IMR-90 (cell line): ENCODE results near the gene CENPN. TPM values are rescaled to one million over a fixed set of nuclear protein-coding genes. Genes with fewer than 3 reads are reported as not detected.

Experiments
- ATAC-seq: fragments of 200-7000 bp; cut with Tn5 transposase; 2 replicates; pipeline ENCODE4 v1.9.1; 2020; ENCODE audit warnings: low read depth, mild to moderate bottlenecking, moderate library complexity
- BruUV-seq: library from RNA; stranded (reverse); fragments of 400-500 nt; replicated peaks from 2 replicates; lab custom pipeline; 2021; lab: Mats Ljungman, UMichigan
- CTCF ChIA-PET: fragments of 300-600 bp; formaldehyde crosslinking; extraction: SDS; loops from one replicate; lab custom pipeline; 2021; ENCODE audit warnings: antibody characterized with exemption; lab: Yijun Ruan, JAX
- POLR2A ChIA-PET: fragments of 300-600 bp; sonication (Branson Sonifier 250); formaldehyde crosslinking; loops from one replicate; lab custom pipeline; 2022; ENCODE audit warnings: antibody characterized with exemption; ENCODE audit not compliant: unreplicated experiment; lab: Charles Lee
- DNase-seq: peaks from one replicate; pipeline ENCODE4 v3.0.0; 2013
- H2AFZ ChIP-seq: replicated peaks from 2 replicates; pipeline ENCODE3; 2013; ENCODE audit warnings: low read length, mild to moderate bottlenecking; ENCODE audit not compliant: poor library complexity
- H2AK5ac ChIP-seq: 2 replicates; pipeline ENCODE4 v1.6.1; 2013; ENCODE audit warnings: low read depth, low read length, inconsistent platforms
- H2AK9ac ChIP-seq: replicated peaks from 2 replicates; pipeline ENCODE3; 2013; ENCODE audit warnings: mild to moderate bottlenecking, low read depth, low read length, moderate library complexity; ENCODE audit not compliant: poor library complexity
- H2BK120ac ChIP-seq: 2 replicates; pipeline ENCODE4 v1.6.1; 2013; ENCODE audit warnings: low read depth, low read length, inconsistent platforms
- H2BK15ac ChIP-seq: 3 replicates; pipeline ENCODE4 v1.6.1; 2013; ENCODE audit warnings: low read depth, low read length, inconsistent platforms
- H2BK20ac ChIP-seq: 2 replicates; pipeline ENCODE4 v1.6.1; 2013; ENCODE audit warnings: low read depth, mild to moderate bottlenecking, inconsistent platforms, low read length, moderate library complexity
- H2BK5ac ChIP-seq: 2 replicates; pipeline ENCODE4 v1.6.1; 2013; ENCODE audit warnings: mild to moderate bottlenecking, low read depth, low read length, inconsistent platforms; ENCODE audit not compliant: poor library complexity, severe bottlenecking
- H3K14ac ChIP-seq: replicated peaks from 2 replicates; pipeline ENCODE4 v1.6.1; 2013; ENCODE audit warnings: low read depth, low read length, inconsistent platforms
- H3K18ac ChIP-seq: 2 replicates; pipeline ENCODE4 v1.6.1; 2013; ENCODE audit warnings: low read depth, low read length, control low read depth
- H3K23ac ChIP-seq: 2 replicates; pipeline ENCODE4 v1.6.1; 2013; ENCODE audit warnings: low read depth, low read length, inconsistent platforms
- H3K27ac ChIP-seq: 2 replicates; pipeline ENCODE4 v1.5.1; 2013; ENCODE audit warnings: mild to moderate bottlenecking, control low read depth, low read length; ENCODE audit not compliant: insufficient read depth
- H3K27me3 ChIP-seq: 2 replicates; pipeline ENCODE4 v1.6.1; 2013; ENCODE audit warnings: low read length; ENCODE audit not compliant: control insufficient read depth, insufficient read depth
- H3K36me3 ChIP-seq: 2 replicates; pipeline ENCODE4 v1.6.1; 2013; ENCODE audit warnings: low read length, mixed read lengths; ENCODE audit not compliant: control insufficient read depth, insufficient read depth
- H3K4ac ChIP-seq: 2 replicates; pipeline ENCODE4 v1.6.1; 2013; ENCODE audit warnings: low read depth, low read length, inconsistent platforms
- H3K4me1 ChIP-seq: 2 replicates; pipeline ENCODE4 v1.6.1; 2013; ENCODE audit warnings: low read length, mixed read lengths; ENCODE audit not compliant: control insufficient read depth, insufficient read depth
- H3K4me2 ChIP-seq: 2 replicates; pipeline ENCODE4 v1.6.1; 2013; ENCODE audit warnings: low read depth, mild to moderate bottlenecking, control low read depth, low read length, moderate library complexity
- H3K4me3 ChIP-seq: 2 replicates; pipeline ENCODE4 v1.5.1; 2013; ENCODE audit warnings: low read depth, mild to moderate bottlenecking, control low read depth, low read length, moderate library complexity; ENCODE audit not compliant: insufficient read depth
- H3K56ac ChIP-seq: 2 replicates; pipeline ENCODE4 v1.6.1; 2013; ENCODE audit warnings: low read length, inconsistent platforms; ENCODE audit not compliant: insufficient read depth; ENCODE audit errors: extremely low read depth
- H3K79me1 ChIP-seq, 2 experiments: 2 replicates each; pipeline ENCODE4 v1.6.1; 2013; ENCODE audit warnings: low read length in 2 of 2, inconsistent platforms in 1 of 2, low read depth in 1 of 2
- H3K9ac ChIP-seq: 2 replicates; pipeline ENCODE4 v1.6.1; 2013; ENCODE audit warnings: low read depth, low read length, control low read depth
- H3K9me1 ChIP-seq: 2 replicates; pipeline ENCODE4 v1.6.1; 2013; ENCODE audit warnings: low read length, inconsistent platforms; ENCODE audit not compliant: insufficient read depth
- H3K9me3 ChIP-seq: 2 replicates; pipeline ENCODE4 v1.6.1; 2013; ENCODE audit warnings: low read length; ENCODE audit not compliant: control insufficient read depth, insufficient read depth
- H4K20me1 ChIP-seq: 2 replicates; pipeline ENCODE4 v1.6.1; 2013; ENCODE audit warnings: low read length, inconsistent platforms; ENCODE audit not compliant: insufficient read depth
- H4K5ac ChIP-seq: 2 replicates; pipeline ENCODE4 v1.6.1; 2013; ENCODE audit warnings: mild to moderate bottlenecking, low read depth, low read length, control low read depth
- H4K8ac ChIP-seq, 2 experiments: 2 replicates each; pipeline ENCODE4 v1.6.1; 2013; ENCODE audit warnings: low read depth in 2 of 2, low read length in 2 of 2, control low read depth in 1 of 2, inconsistent platforms in 1 of 2
- H4K91ac ChIP-seq: 2 replicates; pipeline ENCODE4 v1.6.1; 2013; ENCODE audit warnings: low read depth, low read length, inconsistent platforms; ENCODE audit not compliant: insufficient read depth
- BHLHE40 ChIP-seq: fragments of 150-350 bp; IDR thresholded peaks from 2 replicates; pipeline ENCODE4 v1.6.1; 2016; ENCODE audit warnings: mild to moderate bottlenecking, low read depth, low read length
- CTCF ChIP-seq: conservative IDR thresholded peaks from 2 replicates; pipeline ENCODE4 v1.5.1; 2012; ENCODE audit warnings: mild to moderate bottlenecking, low read depth, low read length, improper control_type of control experiment
- ELK1 ChIP-seq: fragments of 150-350 bp; IDR thresholded peaks from 2 replicates; pipeline ENCODE4 v1.6.1; 2016; ENCODE audit warnings: low read depth, mild to moderate bottlenecking, low read length, moderate library complexity, borderline replicate concordance
- FOS ChIP-seq: fragments of 150-350 bp; IDR thresholded peaks from 2 replicates; pipeline ENCODE4 v1.6.1; 2016; ENCODE audit warnings: low read depth, low read length
- MAFK ChIP-seq: IDR thresholded peaks from 2 replicates; pipeline ENCODE4 v1.6.1; 2012; ENCODE audit warnings: low read depth, low read length, improper control_type of control experiment
- RCOR1 ChIP-seq: IDR thresholded peaks from 2 replicates; pipeline ENCODE4 v1.6.1; 2012; ENCODE audit warnings: mild to moderate bottlenecking, low read length, improper control_type of control experiment; ENCODE audit not compliant: insufficient replicate concordance
- RFX5 ChIP-seq: IDR thresholded peaks from 2 replicates; pipeline ENCODE4 v1.8.0; 2012; ENCODE audit warnings: low read depth, mild to moderate bottlenecking, low read length, moderate library complexity
- SMC3 ChIP-seq: fragments of 150-350 bp; IDR thresholded peaks from 2 replicates; pipeline ENCODE4 v1.6.1; 2016; ENCODE audit warnings: low read depth, mild to moderate bottlenecking, antibody characterized with exemption, low read length, moderate library complexity
- WGBS, 2 experiments: methylation state at CpG; one replicate each; pipeline versions ENCODE4 v1.1.5 to v1.1.7; 2013; ENCODE audit warnings: missing lambda C conversion rate in 2 of 2; ENCODE audit not compliant: insufficient read length in 1 of 2; ENCODE audit errors: extremely low coverage in 2 of 2; 5-methylcytosine and 5-hydroxymethylcytosine counted together
- dilution Hi-C: fragments of 300-500 bp; cut with HindIII; formaldehyde crosslinking; loops from one replicate; pipeline ENCODE4 v1.14.3; 2018; ENCODE audit warnings: low sequenced_read_pairs; ENCODE audit not compliant: unreplicated experiment
- in situ Hi-C: fragments of 300-500 bp; cut with MboI; formaldehyde crosslinking; loops from 3 replicates; pipeline ENCODE4 v1.14.3; 2019; ENCODE audit warnings: low sequenced_read_pairs, inconsistent platforms, mixed read lengths
- intact Hi-C: fragments of 100-400 bp; cut with micrococcal nuclease; formaldehyde crosslinking; loops from 2 replicates; pipeline ENCODE4 v1.10.0; 2022
- polyA plus RNA-seq, 3 experiments: library from polyadenylated mRNA; depleted of rRNA; stranded (reverse); fragments of >200 nt; gene quantifications; 2 replicates each; pipeline ENCODE4 v1.2.3, GENCODE V29; 2012; ENCODE audit warnings: low replicate concordance in 1 of 3
- total RNA-seq: library from RNA; depleted of rRNA; stranded (reverse); fragments of >200 nt; gene quantifications from 2 replicates; pipeline ENCODE4 v1.2.3, GENCODE V29; 2012
- TF ChIP-seq, protein P1 (sequence below): fragments of 150-350 bp; IDR thresholded peaks from 2 replicates; pipeline ENCODE4 v1.6.1; 2017; ENCODE audit warnings: mild to moderate bottlenecking, antibody characterized with exemption, low read length, low read depth

The CENPN gene
- total and polyA plus RNA-seq, 2 of the 4 experiments (the other 2 are of a cell fraction): 20.5 to 22.8 TPM

DNA sequence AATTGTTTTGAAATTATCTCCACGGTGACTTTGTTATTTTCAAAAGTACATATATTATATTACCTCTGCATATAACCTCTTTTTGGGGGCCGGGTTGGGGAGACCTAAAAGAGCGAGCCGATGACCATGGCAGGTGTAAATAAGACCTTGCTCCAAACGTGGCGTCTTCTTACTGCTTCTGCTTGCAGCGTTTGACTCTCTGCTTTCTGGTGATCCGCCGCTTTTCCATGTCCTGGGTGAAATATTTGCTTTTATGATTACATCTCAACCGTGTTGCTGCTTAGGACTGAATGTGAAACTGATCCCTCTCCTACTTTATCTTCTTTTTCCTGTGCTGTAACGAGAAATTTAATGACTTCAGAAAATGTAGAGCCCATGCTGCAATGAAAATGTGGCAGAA, 46.7 kb downstream of the CENPN start:
- ChIA-PET POLR2A (no interaction called here), CTCF (no interaction called here)
- H3K4me3 ChIP-seq: no peak overlapping the region
- no peak overlapping the region for H3K4me2 ChIP-seq
- no peaks in the 10 kb centered on the region for H3K79me1 ChIP-seq
- dilution Hi-C loops: no loop called here
- 66% methylated on average over 5 of the region's 11 CpGs; no CpG with 5 or more reads in 1 of the 2 experiments for WGBS, 2 experiments
- DNase-seq (no peak), ATAC-seq (no peak)
- H3K27ac ChIP-seq: no peak overlapping the region
- H3K4ac ChIP-seq: no peak overlapping the region
- H4K5ac ChIP-seq: no peak overlapping the region
- intact Hi-C loops: no loop called here
- H2BK120ac ChIP-seq: no peak overlapping the region
- H4K91ac ChIP-seq: no peak overlapping the region
- no peak overlapping the region for H3K56ac ChIP-seq
- no peaks in the 10 kb centered on the region for H3K27me3 ChIP-seq
- in situ Hi-C loops: no loop called here
- no peak for TF ChIP-seq ELK1
- no peak for TF ChIP-seq RCOR1
- no peak for TF ChIP-seq BHLHE40
- TF ChIP-seq, protein P1, sequence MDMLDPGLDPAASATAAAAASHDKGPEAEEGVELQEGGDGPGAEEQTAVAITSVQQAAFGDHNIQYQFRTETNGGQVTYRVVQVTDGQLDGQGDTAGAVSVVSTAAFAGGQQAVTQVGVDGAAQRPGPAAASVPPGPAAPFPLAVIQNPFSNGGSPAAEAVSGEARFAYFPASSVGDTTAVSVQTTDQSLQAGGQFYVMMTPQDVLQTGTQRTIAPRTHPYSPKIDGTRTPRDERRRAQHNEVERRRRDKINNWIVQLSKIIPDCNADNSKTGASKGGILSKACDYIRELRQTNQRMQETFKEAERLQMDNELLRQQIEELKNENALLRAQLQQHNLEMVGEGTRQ: no peak
- no peak for TF ChIP-seq FOS
- TF ChIP-seq RFX5: no peak
- no peak for TF ChIP-seq SMC3
- TF ChIP-seq CTCF: no peak
- no peak for TF ChIP-seq MAFK
- H2BK20ac ChIP-seq: no peak overlapping the region
- no peaks in the 10 kb centered on the region for H3K36me3 ChIP-seq
- no peak overlapping the region for H3K9ac ChIP-seq
- H2BK15ac ChIP-seq: no peak overlapping the region
- no peak overlapping the region for H3K18ac ChIP-seq
- H2BK5ac ChIP-seq: no peak overlapping the region
- H2AFZ ChIP-seq: no peak overlapping the region
- no peak overlapping the region for H4K8ac ChIP-seq
- H3K23ac ChIP-seq: no peak overlapping the region
- H3K9me3 ChIP-seq: peaks cover 3% of the 10 kb centered on the region; the same call in 1 of the 2 replicates
- no peaks in the 10 kb centered on the region for H4K20me1 ChIP-seq
- H2AK9ac ChIP-seq: no peak overlapping the region
- H3K4me1 ChIP-seq: no peaks in the 10 kb centered on the region
- no peak overlapping the region for H2AK5ac ChIP-seq
- H3K9me1 ChIP-seq: no peaks in the 10 kb centered on the region
- BruUV-seq: no TSS peak
- H3K14ac ChIP-seq: no peak overlapping the region
